Breast epithelium (tissue), 3 donors: ENCODE measurements around the gene TBCA.

Source experiments
- POLR2A ChIP-seq: fragments of 450-650 bp; IDR thresholded peaks from one replicate; pipeline ENCODE4 v1.6.1; 2016; ENCODE audit warnings: antibody characterized with exemption, mild to moderate bottlenecking, moderate library complexity
- TF ChIP-seq, protein P1 (sequence below), 3 donors: fragments of 450-650 bp; IDR thresholded peaks; one replicate each; pipeline ENCODE4 v1.5.1; 2016 to 2017; ENCODE audit warnings: antibody characterized with exemption in 3 of 3, mild to moderate bottlenecking in 3 of 3, moderate library complexity in 3 of 3

DNA sequence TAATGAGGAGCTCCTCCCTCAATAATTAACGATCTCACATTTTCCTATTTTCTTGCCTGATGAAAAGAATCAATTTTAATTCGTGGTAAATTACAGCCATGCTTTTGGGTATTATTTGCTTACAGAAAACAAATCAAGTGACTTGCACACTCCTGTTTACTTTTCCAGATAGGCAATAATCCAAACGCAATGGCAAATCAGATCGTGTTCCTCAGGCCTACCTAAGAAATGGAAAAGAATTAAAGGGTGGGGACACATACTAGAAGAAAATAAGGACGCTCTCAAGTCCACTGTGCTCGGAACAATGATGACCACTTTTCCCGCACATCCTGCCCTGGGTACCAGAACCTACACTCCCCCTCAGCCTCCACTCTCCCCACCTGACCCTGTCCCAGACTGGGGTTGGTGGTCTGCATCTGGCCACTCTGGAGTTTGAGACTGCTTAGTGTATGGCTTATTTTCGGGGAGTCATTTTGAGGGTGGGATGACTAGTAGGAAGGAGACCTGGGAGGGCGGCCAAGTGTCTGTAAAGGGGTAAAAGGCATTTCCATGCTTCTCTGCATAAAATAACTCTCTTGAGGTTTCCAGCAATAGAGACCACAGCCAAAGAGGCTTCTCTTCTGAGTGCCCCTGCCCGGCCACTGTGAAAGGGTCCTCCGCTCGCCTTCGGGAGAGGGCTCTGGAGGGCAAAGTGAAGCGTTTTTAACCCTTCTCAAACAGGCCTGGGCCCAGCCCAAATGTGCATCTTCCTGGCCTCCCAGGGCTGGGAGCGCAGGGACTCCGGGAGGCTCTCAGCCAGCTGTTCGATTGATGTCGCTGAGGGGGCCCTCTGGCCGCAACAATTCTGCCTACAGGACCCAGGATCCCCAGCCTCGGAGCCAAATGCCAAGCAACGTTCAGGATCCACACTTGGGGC lies 133.1 kb downstream of the TBCA start:
- TF ChIP-seq, protein P1, sequence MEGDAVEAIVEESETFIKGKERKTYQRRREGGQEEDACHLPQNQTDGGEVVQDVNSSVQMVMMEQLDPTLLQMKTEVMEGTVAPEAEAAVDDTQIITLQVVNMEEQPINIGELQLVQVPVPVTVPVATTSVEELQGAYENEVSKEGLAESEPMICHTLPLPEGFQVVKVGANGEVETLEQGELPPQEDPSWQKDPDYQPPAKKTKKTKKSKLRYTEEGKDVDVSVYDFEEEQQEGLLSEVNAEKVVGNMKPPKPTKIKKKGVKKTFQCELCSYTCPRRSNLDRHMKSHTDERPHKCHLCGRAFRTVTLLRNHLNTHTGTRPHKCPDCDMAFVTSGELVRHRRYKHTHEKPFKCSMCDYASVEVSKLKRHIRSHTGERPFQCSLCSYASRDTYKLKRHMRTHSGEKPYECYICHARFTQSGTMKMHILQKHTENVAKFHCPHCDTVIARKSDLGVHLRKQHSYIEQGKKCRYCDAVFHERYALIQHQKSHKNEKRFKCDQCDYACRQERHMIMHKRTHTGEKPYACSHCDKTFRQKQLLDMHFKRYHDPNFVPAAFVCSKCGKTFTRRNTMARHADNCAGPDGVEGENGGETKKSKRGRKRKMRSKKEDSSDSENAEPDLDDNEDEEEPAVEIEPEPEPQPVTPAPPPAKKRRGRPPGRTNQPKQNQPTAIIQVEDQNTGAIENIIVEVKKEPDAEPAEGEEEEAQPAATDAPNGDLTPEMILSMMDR (IDR thresholded peaks at IDR 0.05), result no peak
- no peak for TF ChIP-seq POLR2A
